Liver (tissue), 9 donors: ENCODE data around the gene SETBP1. TPM values are rescaled to one million over a fixed set of nuclear protein-coding genes. Genes with fewer than 3 reads are reported as not detected.

ENCODE experiments used
- DNase-seq: peaks from one replicate; pipeline ENCODE4 v3.0.0-alpha.2; 2017; ENCODE audit warnings: low spot score
- H3K27ac ChIP-seq, 2 donors: one replicate each; pipeline ENCODE4 v1.7.0; 2013; ENCODE audit warnings: inconsistent platforms in 2 of 2, low read length in 2 of 2, control low read depth in 1 of 2, low read depth in 1 of 2, mild to moderate bottlenecking in 1 of 2
- H3K27me3 ChIP-seq, 4 donors: one replicate each; pipeline versions ENCODE4 v1.6.1 to v1.7.0; 2013; ENCODE audit warnings: low read length in 3 of 4, inconsistent platforms in 1 of 4, mild to moderate bottlenecking in 1 of 4, moderate library complexity in 1 of 4; ENCODE audit not compliant: control insufficient read depth in 4 of 4, insufficient read depth in 4 of 4
- H3K36me3 ChIP-seq, 4 donors: one replicate each; pipeline versions ENCODE4 v1.6.1 to v1.7.0; 2013; ENCODE audit warnings: low read length in 3 of 4, mild to moderate bottlenecking in 3 of 4, low read depth in 1 of 4, moderate library complexity in 1 of 4; ENCODE audit not compliant: control insufficient read depth in 4 of 4, insufficient read depth in 3 of 4
- H3K4me1 ChIP-seq, 4 donors: one replicate each; pipeline versions ENCODE4 v1.6.1 to v1.7.0; 2013; ENCODE audit warnings: low read length in 3 of 4, mild to moderate bottlenecking in 3 of 4, moderate library complexity in 1 of 4; ENCODE audit not compliant: control insufficient read depth in 4 of 4, insufficient read depth in 4 of 4
- H3K4me3 ChIP-seq, 3 donors: one replicate each; pipeline versions ENCODE4 v1.6.1 to v1.7.0; 2013; ENCODE audit warnings: low read length in 3 of 3, control low read depth in 1 of 3, low read depth in 1 of 3, mild to moderate bottlenecking in 1 of 3
- H3K9ac ChIP-seq, 2 donors: one replicate each; pipeline ENCODE4 v1.7.0; 2013; ENCODE audit warnings: low read length in 2 of 2, mild to moderate bottlenecking in 2 of 2, moderate library complexity in 2 of 2, control low read depth in 1 of 2, low read depth in 1 of 2
- H3K9me3 ChIP-seq, 4 donors: one replicate each; pipeline versions ENCODE4 v1.6.1 to v1.7.0; 2013; ENCODE audit warnings: low read length in 3 of 4; ENCODE audit not compliant: control insufficient read depth in 4 of 4
- EGR1 ChIP-seq, 2 donors: IDR thresholded peaks; 2 replicates each; pipeline ENCODE4 v1.6.1; 2016 to 2018; ENCODE audit warnings: antibody characterized with exemption in 2 of 2, low read depth in 2 of 2
- FOXA1 ChIP-seq: IDR thresholded peaks from 2 replicates; pipeline ENCODE4 v1.6.1; 2016; ENCODE audit warnings: antibody characterized with exemption
- FOXA2 ChIP-seq: IDR thresholded peaks from 2 replicates; pipeline ENCODE4 v1.6.1; 2016; ENCODE audit warnings: antibody characterized with exemption
- GABPA ChIP-seq, 2 donors: IDR thresholded peaks in 1 of 2; conservative IDR thresholded peaks in 1 of 2; 2 replicates each; pipeline ENCODE4 v1.6.1; 2016; ENCODE audit warnings: antibody characterized with exemption in 2 of 2, mild to moderate bottlenecking in 1 of 2, moderate library complexity in 1 of 2
- HNF4A ChIP-seq, 2 donors: conservative IDR thresholded peaks; 2 replicates each; pipeline ENCODE4 v1.6.1; 2016; ENCODE audit warnings: antibody characterized with exemption in 2 of 2, mild to moderate bottlenecking in 2 of 2
- JUND ChIP-seq, 2 donors: IDR thresholded peaks; 2 replicates each; pipeline ENCODE4 v1.6.1; 2016; ENCODE audit warnings: antibody characterized with exemption in 2 of 2
- NR2F2 ChIP-seq: IDR thresholded peaks from 2 replicates; pipeline ENCODE4 v1.6.1; 2016; ENCODE audit warnings: antibody characterized with exemption
- RAD21 ChIP-seq, 2 donors: IDR thresholded peaks; 2 replicates each; pipeline ENCODE4 v1.6.1; 2016; ENCODE audit warnings: antibody characterized with exemption in 2 of 2, mild to moderate bottlenecking in 2 of 2
- RXRA ChIP-seq, 2 donors: IDR thresholded peaks; 2 replicates each; pipeline ENCODE4 v1.6.1; 2017 to 2018; ENCODE audit warnings: antibody characterized with exemption in 2 of 2, mild to moderate bottlenecking in 1 of 2
- SP1 ChIP-seq: IDR thresholded peaks from 2 replicates; pipeline ENCODE4 v1.6.1; 2018; ENCODE audit warnings: antibody characterized with exemption, mild to moderate bottlenecking
- YY1 ChIP-seq: IDR thresholded peaks from 2 replicates; pipeline ENCODE4 v1.6.1; 2016; ENCODE audit warnings: antibody characterized with exemption, mild to moderate bottlenecking
- WGBS: extraction: QIAGEN DNeasy Blood & Tissue Kit; methylation state at CpG from one replicate; pipeline ENCODE4 v1.1.7; 2013; 5-methylcytosine and 5-hydroxymethylcytosine counted together
- polyA plus RNA-seq, 2 donors: library from polyadenylated mRNA; stranded (reverse) in 1 of 2; unstranded in 1 of 2; fragments of 200-250 nt in 1 of 2; fragments of >200 nt in 1 of 2; fragmentation: Nextera tagmentation in 1 of 2; extraction: Ambion mirVana in 1 of 2; gene quantifications; one replicate each; pipeline versions ENCODE4 v1.2.1 to v1.2.3, GENCODE V29; 2013 to 2015
- total RNA-seq, 2 donors: library from RNA; depleted of rRNA; stranded (reverse); fragments of >200 nt; gene quantifications; one replicate each; pipeline ENCODE4 v1.2.3, GENCODE V29; 2014
- TF ChIP-seq, protein P1 (sequence below): IDR thresholded peaks from 2 replicates; pipeline ENCODE4 v1.6.1; 2016; ENCODE audit warnings: antibody characterized with exemption
- TF ChIP-seq, protein P2 (sequence below): fragments of 150-350 bp; IDR thresholded peaks from 2 replicates; pipeline ENCODE4 v1.5.1; 2017; ENCODE audit warnings: improper control_type of control experiment, low read depth, low read length; ENCODE audit not compliant: missing input control
- TF ChIP-seq, protein P3 (sequence below): IDR thresholded peaks from 2 replicates; pipeline ENCODE4 v1.6.1; 2016; ENCODE audit warnings: antibody characterized with exemption
- TF ChIP-seq, protein P4 (sequence below): IDR thresholded peaks from 2 replicates; pipeline ENCODE4 v1.6.1; 2016; ENCODE audit warnings: antibody characterized with exemption
- TF ChIP-seq, protein P5 (sequence below): IDR thresholded peaks from 2 replicates; pipeline ENCODE4 v1.6.1; 2016; ENCODE audit warnings: antibody characterized with exemption, mild to moderate bottlenecking
- donor health status: healthy.
- donor health status: healthy.
- donor health status: healthy.
- donor health status: healthy.
- donor health status: healthy.

The SETBP1 gene
- total and polyA plus RNA-seq, 4 donors: 2.5 to 15.8 (median 4.7) TPM

DNA sequence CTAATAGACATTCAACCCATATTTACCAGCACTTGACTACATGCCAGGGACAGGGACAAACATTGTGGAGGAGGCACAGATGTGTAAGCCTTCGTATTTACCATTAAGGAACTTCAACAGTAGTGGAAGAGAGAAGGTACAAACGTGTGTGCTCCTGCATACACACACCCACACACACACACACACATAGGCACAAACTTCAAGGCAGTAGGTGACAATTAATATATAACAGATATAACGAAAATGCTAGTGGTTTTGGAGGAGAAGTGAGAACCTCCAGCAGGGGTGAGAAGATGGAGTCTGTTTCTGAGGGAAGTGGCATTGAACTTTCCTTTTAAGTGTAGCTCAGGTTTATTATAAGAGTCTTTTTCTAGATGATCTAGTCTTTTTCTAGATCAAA is 231.1 kb downstream of the SETBP1 start:
- 77% methylated on average over 3 of the region's 3 CpGs for WGBS
- H3K9me3 ChIP-seq: no peaks in the 10 kb centered on the region
- H3K36me3 ChIP-seq: no peaks in the 10 kb centered on the region

More for the DNA sequence above, 231.1 kb downstream of the SETBP1 start:
- Histone ChIP-seq H3K27me3 (no peaks in the 10 kb centered on the region), H3K4me1 (peaks cover 4 to 18% (median 9%) of the 10 kb centered on the region in 4 donors), H3K27ac (no peak overlapping the region), H3K9ac (no peak overlapping the region), H3K4me3 (no peak overlapping the region)
- DNase-seq: no peak
- TF ChIP-seq NR2F2: no peak
- TF ChIP-seq EGR1 (IDR thresholded peaks at IDR 0.05; ENCODE audit: low read depth in 2 of 2): no peak
- TF ChIP-seq, protein P1, sequence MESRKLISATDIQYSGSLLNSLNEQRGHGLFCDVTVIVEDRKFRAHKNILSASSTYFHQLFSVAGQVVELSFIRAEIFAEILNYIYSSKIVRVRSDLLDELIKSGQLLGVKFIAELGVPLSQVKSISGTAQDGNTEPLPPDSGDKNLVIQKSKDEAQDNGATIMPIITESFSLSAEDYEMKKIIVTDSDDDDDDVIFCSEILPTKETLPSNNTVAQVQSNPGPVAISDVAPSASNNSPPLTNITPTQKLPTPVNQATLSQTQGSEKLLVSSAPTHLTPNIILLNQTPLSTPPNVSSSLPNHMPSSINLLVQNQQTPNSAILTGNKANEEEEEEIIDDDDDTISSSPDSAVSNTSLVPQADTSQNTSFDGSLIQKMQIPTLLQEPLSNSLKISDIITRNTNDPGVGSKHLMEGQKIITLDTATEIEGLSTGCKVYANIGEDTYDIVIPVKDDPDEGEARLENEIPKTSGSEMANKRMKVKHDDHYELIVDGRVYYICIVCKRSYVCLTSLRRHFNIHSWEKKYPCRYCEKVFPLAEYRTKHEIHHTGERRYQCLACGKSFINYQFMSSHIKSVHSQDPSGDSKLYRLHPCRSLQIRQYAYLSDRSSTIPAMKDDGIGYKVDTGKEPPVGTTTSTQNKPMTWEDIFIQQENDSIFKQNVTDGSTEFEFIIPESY: no peak
- TF ChIP-seq, protein P2, sequence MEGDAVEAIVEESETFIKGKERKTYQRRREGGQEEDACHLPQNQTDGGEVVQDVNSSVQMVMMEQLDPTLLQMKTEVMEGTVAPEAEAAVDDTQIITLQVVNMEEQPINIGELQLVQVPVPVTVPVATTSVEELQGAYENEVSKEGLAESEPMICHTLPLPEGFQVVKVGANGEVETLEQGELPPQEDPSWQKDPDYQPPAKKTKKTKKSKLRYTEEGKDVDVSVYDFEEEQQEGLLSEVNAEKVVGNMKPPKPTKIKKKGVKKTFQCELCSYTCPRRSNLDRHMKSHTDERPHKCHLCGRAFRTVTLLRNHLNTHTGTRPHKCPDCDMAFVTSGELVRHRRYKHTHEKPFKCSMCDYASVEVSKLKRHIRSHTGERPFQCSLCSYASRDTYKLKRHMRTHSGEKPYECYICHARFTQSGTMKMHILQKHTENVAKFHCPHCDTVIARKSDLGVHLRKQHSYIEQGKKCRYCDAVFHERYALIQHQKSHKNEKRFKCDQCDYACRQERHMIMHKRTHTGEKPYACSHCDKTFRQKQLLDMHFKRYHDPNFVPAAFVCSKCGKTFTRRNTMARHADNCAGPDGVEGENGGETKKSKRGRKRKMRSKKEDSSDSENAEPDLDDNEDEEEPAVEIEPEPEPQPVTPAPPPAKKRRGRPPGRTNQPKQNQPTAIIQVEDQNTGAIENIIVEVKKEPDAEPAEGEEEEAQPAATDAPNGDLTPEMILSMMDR: no peak
- TF ChIP-seq SP1: no peak
- TF ChIP-seq, protein P3, sequence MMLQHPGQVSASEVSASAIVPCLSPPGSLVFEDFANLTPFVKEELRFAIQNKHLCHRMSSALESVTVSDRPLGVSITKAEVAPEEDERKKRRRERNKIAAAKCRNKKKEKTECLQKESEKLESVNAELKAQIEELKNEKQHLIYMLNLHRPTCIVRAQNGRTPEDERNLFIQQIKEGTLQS: no peak
- TF ChIP-seq RXRA (IDR thresholded peaks at IDR 0.05): no peak
- TF ChIP-seq, protein P4, sequence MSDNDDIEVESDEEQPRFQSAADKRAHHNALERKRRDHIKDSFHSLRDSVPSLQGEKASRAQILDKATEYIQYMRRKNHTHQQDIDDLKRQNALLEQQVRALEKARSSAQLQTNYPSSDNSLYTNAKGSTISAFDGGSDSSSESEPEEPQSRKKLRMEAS: no peak
- TF ChIP-seq FOXA2: no peak
- no peak for TF ChIP-seq HNF4A (conservative IDR thresholded peaks at IDR 0.05)
- TF ChIP-seq, protein P5, sequence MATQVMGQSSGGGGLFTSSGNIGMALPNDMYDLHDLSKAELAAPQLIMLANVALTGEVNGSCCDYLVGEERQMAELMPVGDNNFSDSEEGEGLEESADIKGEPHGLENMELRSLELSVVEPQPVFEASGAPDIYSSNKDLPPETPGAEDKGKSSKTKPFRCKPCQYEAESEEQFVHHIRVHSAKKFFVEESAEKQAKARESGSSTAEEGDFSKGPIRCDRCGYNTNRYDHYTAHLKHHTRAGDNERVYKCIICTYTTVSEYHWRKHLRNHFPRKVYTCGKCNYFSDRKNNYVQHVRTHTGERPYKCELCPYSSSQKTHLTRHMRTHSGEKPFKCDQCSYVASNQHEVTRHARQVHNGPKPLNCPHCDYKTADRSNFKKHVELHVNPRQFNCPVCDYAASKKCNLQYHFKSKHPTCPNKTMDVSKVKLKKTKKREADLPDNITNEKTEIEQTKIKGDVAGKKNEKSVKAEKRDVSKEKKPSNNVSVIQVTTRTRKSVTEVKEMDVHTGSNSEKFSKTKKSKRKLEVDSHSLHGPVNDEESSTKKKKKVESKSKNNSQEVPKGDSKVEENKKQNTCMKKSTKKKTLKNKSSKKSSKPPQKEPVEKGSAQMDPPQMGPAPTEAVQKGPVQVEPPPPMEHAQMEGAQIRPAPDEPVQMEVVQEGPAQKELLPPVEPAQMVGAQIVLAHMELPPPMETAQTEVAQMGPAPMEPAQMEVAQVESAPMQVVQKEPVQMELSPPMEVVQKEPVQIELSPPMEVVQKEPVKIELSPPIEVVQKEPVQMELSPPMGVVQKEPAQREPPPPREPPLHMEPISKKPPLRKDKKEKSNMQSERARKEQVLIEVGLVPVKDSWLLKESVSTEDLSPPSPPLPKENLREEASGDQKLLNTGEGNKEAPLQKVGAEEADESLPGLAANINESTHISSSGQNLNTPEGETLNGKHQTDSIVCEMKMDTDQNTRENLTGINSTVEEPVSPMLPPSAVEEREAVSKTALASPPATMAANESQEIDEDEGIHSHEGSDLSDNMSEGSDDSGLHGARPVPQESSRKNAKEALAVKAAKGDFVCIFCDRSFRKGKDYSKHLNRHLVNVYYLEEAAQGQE: no peak
- TF ChIP-seq FOXA1: no peak
- TF ChIP-seq GABPA (IDR thresholded peaks at IDR 0.05 in 1 of 2, conservative IDR thresholded peaks at IDR 0.05 in 1 of 2): no peak
- TF ChIP-seq RAD21 (IDR thresholded peaks at IDR 0.05): no peak
- no peak for TF ChIP-seq JUND (IDR thresholded peaks at IDR 0.05)
- TF ChIP-seq YY1: no peak
